Smooth muscle cell (in vitro differentiated cells): Measurements from ENCODE around the gene VPS41. TPM values are rescaled to one million over a fixed set of nuclear protein-coding genes. Genes with fewer than 3 reads are reported as not detected.
A peak's percentile ranks its signal among the peaks of the same experiment; 100 is the strongest.

Experiments used
- DNase-seq: peaks from one replicate; lab custom pipeline; 2025; ENCODE audit not compliant: unreplicated experiment; lab: John Stamatoyannopoulos, UW
- H2AFZ ChIP-seq: fragments of 200-600 bp; sonication (generic); 2 replicates; pipeline ENCODE4 v1.6.0; 2016; ENCODE audit warnings: antibody characterized with exemption, low read depth, mild to moderate bottlenecking
- H3F3A ChIP-seq: fragments of 200-600 bp; sonication (generic); 2 replicates; pipeline ENCODE4 v1.6.0; 2017; ENCODE audit warnings: antibody characterized with exemption, low read depth
- H3K27ac ChIP-seq: fragments of 200-600 bp; sonication (generic); 2 replicates; pipeline ENCODE4 v1.5.1; 2016; ENCODE audit warnings: low read depth, mild to moderate bottlenecking
- H3K27me3 ChIP-seq: fragments of 200-600 bp; sonication (generic); 2 replicates; pipeline ENCODE4 v1.6.1; 2016; ENCODE audit warnings: low read depth, mild to moderate bottlenecking
- H3K36me3 ChIP-seq: fragments of 200-600 bp; sonication (generic); 2 replicates; pipeline ENCODE4 v1.5.1; 2016; ENCODE audit warnings: low read depth
- H3K4me1 ChIP-seq: fragments of 200-600 bp; sonication (generic); 2 replicates; pipeline ENCODE4 v1.5.1; 2016; ENCODE audit warnings: low read depth
- H3K4me2 ChIP-seq: fragments of 200-600 bp; sonication (generic); 2 replicates; pipeline ENCODE4 v1.6.0; 2016; ENCODE audit warnings: mild to moderate bottlenecking
- H3K4me3 ChIP-seq: fragments of 200-600 bp; sonication (generic); 2 replicates; pipeline ENCODE4 v1.5.1; 2016; ENCODE audit warnings: mild to moderate bottlenecking
- H3K79me2 ChIP-seq: fragments of 200-600 bp; sonication (generic); 2 replicates; pipeline ENCODE4 v1.6.0; 2016; ENCODE audit warnings: low read depth, mild to moderate bottlenecking
- H3K9ac ChIP-seq: fragments of 200-600 bp; sonication (generic); 2 replicates; pipeline ENCODE4 v1.6.0; 2016; ENCODE audit warnings: low read depth
- H3K9me3 ChIP-seq: fragments of 200-600 bp; sonication (generic); replicated peaks from 2 replicates; pipeline ENCODE4 v1.5.1; 2016; ENCODE audit warnings: low read depth
- H4K20me1 ChIP-seq: fragments of 200-600 bp; sonication (generic); 2 replicates; pipeline ENCODE4 v1.6.0; 2016; ENCODE audit warnings: low read depth
- CTCF ChIP-seq: fragments of 200-600 bp; sonication (generic); IDR thresholded peaks from 2 replicates; pipeline ENCODE4 v1.5.1; 2017; ENCODE audit warnings: borderline replicate concordance, mild to moderate bottlenecking, antibody characterized with exemption; ENCODE audit not compliant: insufficient read depth, poor library complexity, severe bottlenecking
- WGBS: methylation state at CpG from one replicate; pipeline ENCODE4 v1.1.7; 2016; ENCODE audit warnings: low lambda C conversion rate; 5-methylcytosine and 5-hydroxymethylcytosine counted together
- polyA plus RNA-seq: library from polyadenylated mRNA; unstranded; fragments of >200 nt; fragmentation: Nextera tagmentation; extraction: Ambion mirVana; gene quantifications from 2 replicates; pipeline ENCODE4 v1.2.1, GENCODE V29; 2016
- total RNA-seq: library from RNA; depleted of rRNA; stranded (reverse); fragments of >200 nt; gene quantifications from 2 replicates; pipeline ENCODE4 v1.2.3, GENCODE V29; 2014

Gene VPS41
- total and polyA plus RNA-seq, 2 experiments from 2014 or later: 22.1 to 39.7 TPM

- Histone ChIP-seq H3K79me2 (no peaks in the 10 kb centered on the region), H3K9ac (no peak overlapping the region), H3K4me3 (no peak overlapping the region), H4K20me1 (no peaks in the 10 kb centered on the region), H2AFZ (no peak overlapping the region), H3K4me2 (no peak overlapping the region), H3K9me3 (no peaks in the 10 kb centered on the region), H3K27ac (no peak overlapping the region), H3K36me3 (peaks cover 3% of the 10 kb centered on the region), H3K27me3 (no peaks in the 10 kb centered on the region), H3K4me1 (no peaks in the 10 kb centered on the region), H3F3A (no peaks in the 10 kb centered on the region)
- WGBS: 79% methylated on average over 4 of the region's 4 CpGs
- no peak for DNase-seq
- TF ChIP-seq CTCF: no peak
Measured at GRCh38 chr7:38753347-38753746, 155.6 kb downstream of the VPS41 start.

GRCh38 chr7:38751416-38751815 is 157.6 kb downstream of the VPS41 start:
- WGBS: 72% methylated on average over 1 of the region's 1 CpG

GRCh38 chr7:38748056-38748610 is 160.9 kb downstream of the VPS41 start:
- H3K4me1 ChIP-seq: no peaks in the 10 kb centered on the region
- H3K36me3 ChIP-seq: peaks cover 3% of the 10 kb centered on the region
- H3K9me3 ChIP-seq: no peaks in the 10 kb centered on the region
- H3K27me3 ChIP-seq: no peaks in the 10 kb centered on the region
- H3K27ac ChIP-seq: no peak overlapping the region
- peak; percentile 42 for TF ChIP-seq CTCF
- no peak for DNase-seq
- H3K4me2 ChIP-seq: no peak overlapping the region
- no peak overlapping the region for H3K4me3 ChIP-seq
- no peak overlapping the region for H3K9ac ChIP-seq
- H2AFZ ChIP-seq: no peak overlapping the region
- H3K79me2 ChIP-seq: no peaks in the 10 kb centered on the region
- H3F3A ChIP-seq: no peaks in the 10 kb centered on the region
- WGBS: 95% methylated on average over 12 of the region's 12 CpGs
- no peaks in the 10 kb centered on the region for H4K20me1 ChIP-seq

More at GRCh38 chr7:38751416-38751815, 157.6 kb downstream of the VPS41 start:
- Histone ChIP-seq H4K20me1 (no peaks in the 10 kb centered on the region), H3F3A (no peaks in the 10 kb centered on the region), H3K4me3 (no peak overlapping the region), H3K4me2 (no peak overlapping the region), H3K36me3 (peaks cover 3% of the 10 kb centered on the region), H3K27me3 (no peaks in the 10 kb centered on the region), H3K27ac (no peak overlapping the region), H3K9ac (no peak overlapping the region), H2AFZ (no peak overlapping the region), H3K79me2 (no peaks in the 10 kb centered on the region), H3K9me3 (no peaks in the 10 kb centered on the region), H3K4me1 (no peaks in the 10 kb centered on the region)
- no peak for TF ChIP-seq CTCF
- DNase-seq: no peak

GRCh38 chr7:38746438-38746837 is 162.6 kb downstream of the VPS41 start:
- H3K79me2 ChIP-seq: no peaks in the 10 kb centered on the region
- 98% methylated on average over 7 of the region's 7 CpGs for WGBS

More at GRCh38 chr7:38746438-38746837, 162.6 kb downstream of the VPS41 start:
- Histone ChIP-seq H3K27me3 (no peaks in the 10 kb centered on the region), H3K36me3 (no peaks in the 10 kb centered on the region), H3K9me3 (no peaks in the 10 kb centered on the region), H3F3A (no peaks in the 10 kb centered on the region), H3K4me1 (no peaks in the 10 kb centered on the region), H2AFZ (no peak overlapping the region), H3K27ac (no peak overlapping the region), H4K20me1 (no peaks in the 10 kb centered on the region), H3K4me2 (no peak overlapping the region), H3K4me3 (no peak overlapping the region), H3K9ac (no peak overlapping the region)
- DNase-seq: no peak
- TF ChIP-seq CTCF: no peak
